ENCODE results near the gene SLC34A3. TPM values are rescaled to one million over a fixed set of nuclear protein-coding genes. Genes with fewer than 3 reads are reported as not detected.

SLC34A3 gene
- total and polyA plus RNA-seq, 2 of the 8 experiments (the other 6 are each of a cell fraction or from before 2014, with no cell fraction given), result 0.08 TPM; not detected in 1

DNA sequence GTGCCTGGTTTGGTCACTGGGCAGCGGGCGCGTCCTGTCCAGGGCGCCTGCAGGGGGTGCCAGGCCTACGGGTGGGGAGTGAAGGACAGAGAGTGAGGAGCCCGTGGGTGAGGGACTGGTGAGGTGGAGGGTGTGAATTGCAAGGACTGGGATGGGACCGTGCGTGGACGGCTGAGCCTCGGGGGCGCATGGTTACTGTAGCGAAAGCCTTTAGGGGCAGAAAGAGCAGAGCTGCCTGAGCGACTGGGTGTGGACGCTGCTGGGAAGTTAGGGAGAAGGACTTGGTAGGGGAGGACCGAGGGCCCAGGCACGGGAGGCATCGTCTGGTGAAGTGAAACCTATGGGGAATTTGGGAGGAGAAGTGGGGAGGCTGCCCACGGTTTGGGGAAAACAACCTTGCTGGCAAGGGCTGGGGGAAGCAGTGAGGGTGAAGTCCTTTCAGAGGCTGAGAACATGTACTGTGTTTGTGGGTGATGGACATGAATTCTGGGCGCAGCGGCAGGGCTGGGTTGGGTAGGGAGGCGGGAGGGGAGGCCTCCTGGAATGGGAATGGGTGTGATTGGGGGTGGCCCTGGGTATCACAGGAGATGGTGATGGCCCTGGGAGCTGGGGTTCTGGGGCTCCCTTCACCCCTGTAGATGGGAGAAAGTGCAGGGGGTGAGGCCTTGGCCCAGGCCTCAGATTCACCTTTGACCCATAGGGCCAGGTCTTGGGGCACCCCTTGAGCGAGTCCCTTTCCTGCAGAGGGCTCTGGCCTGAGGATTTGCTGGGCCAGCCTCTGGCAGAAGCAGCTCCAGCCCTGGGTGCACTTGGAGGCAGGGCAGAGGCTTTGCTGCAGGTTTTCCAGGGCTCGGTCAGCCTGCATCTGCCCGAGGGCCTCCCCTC is 45.1 kb downstream of the SLC34A3 start:
- CTCF ChIA-PET (ENCODE audit: partially characterized antibody), result interaction anchor here (0.7 to 2.7 kb wide), 8 partner anchors 11 to 374 kb away, joined by 3 to 10 read pairs (median 4); partner anchors contain the start of genes NELFB and NRARP

More for the DNA sequence above, 45.1 kb downstream of the SLC34A3 start:
- H3K79me2 ChIP-seq (ENCODE audit: control insufficient read depth in 1 of 2, insufficient read depth in 2 of 2, low read length in 2 of 2), result no peaks in the 10 kb centered on the region
- no peak overlapping the region; the same call in 1 of the 2 replicates for H2BK15ac ChIP-seq (ENCODE audit: low read length)
- no peak overlapping the region for H3K4ac ChIP-seq (replicated peaks; ENCODE audit: insufficient read length, low read depth, low read length)
- peak overlapping the region; percentile 25 for H3K56ac ChIP-seq (replicated peaks; ENCODE audit: insufficient read length, low read depth, low read length)
- peak overlapping the region; percentile 60; the same call in 1 of the 2 replicates for H3K18ac ChIP-seq (ENCODE audit: extremely low read depth, low read length)
- H4K20me1 ChIP-seq (replicated peaks in 1 of 2; ENCODE audit: control insufficient read depth in 1 of 2, insufficient read depth in 2 of 2, low read length in 2 of 2), result peaks cover 4 to 15% of the 10 kb centered on the region in 2 experiments
- H3K27me3 ChIP-seq (replicated peaks in 1 of 4; ENCODE audit: control insufficient read depth in 3 of 4, extremely low read depth in 1 of 4, insufficient read depth in 3 of 4, low read length in 3 of 4), result peaks cover 0 to 27% (median 14%) of the 10 kb centered on the region in 4 experiments; a peak in 5 of 7 replicates
- POLR2A ChIA-PET (ENCODE audit: partially characterized antibody), result interaction anchor here (1.4 to 47.8 kb wide), 6 partner anchors 11 to 178 kb away, joined by 3 to 1462 read pairs (median 8); partner anchors contain the start of genes CYSRT1, NDOR1, NELFB and RNF208
- no peak overlapping the region for H3K9ac ChIP-seq (replicated peaks in 1 of 4; ENCODE audit: extremely low read depth in 1 of 4, low read depth in 3 of 4, low read length in 3 of 4)
- peak overlapping the region; percentile 48; the same call in 1 of the 2 replicates for H2BK20ac ChIP-seq (ENCODE audit: low read length)
- no peak overlapping the region for H4K5ac ChIP-seq (ENCODE audit: insufficient read length, low read depth, low read length)
- peak overlapping the region; percentile 58 to 80; a peak in 2 of 4 replicates for H3K4me2 ChIP-seq (ENCODE audit: insufficient read depth in 1 of 2, low read depth in 2 of 2, low read length in 2 of 2)
- H4K8ac ChIP-seq (ENCODE audit: extremely low read depth, insufficient read depth, low read length), result peak overlapping the region; percentile 94; the same call in 1 of the 2 replicates
- no peak overlapping the region for H3K27ac ChIP-seq (ENCODE audit: low read depth, low read length)
- H3K23me2 ChIP-seq (ENCODE audit: low read depth, low read length), result peaks cover 6% of the 10 kb centered on the region; the same call in 1 of the 2 replicates
- H2BK12ac ChIP-seq (ENCODE audit: low read depth, low read length), result 0 out of 2 replicates have a peak overlapping the region, but pooled peaks have one; percentile 39
- H3K14ac ChIP-seq (ENCODE audit: insufficient read length), result no peak overlapping the region
- DNase-seq (ENCODE audit: low read depth in 1 of 2, low spot score in 2 of 2) (peak in 1 of 2 experiments; percentile 59), FAIRE-seq (no peak)
- H2AFZ ChIP-seq (ENCODE audit: low read length), result no peak overlapping the region
- no peak overlapping the region for H2BK120ac ChIP-seq (replicated peaks; ENCODE audit: low read depth, low read length)
- H3K79me1 ChIP-seq (ENCODE audit: low read depth, low read length), result no peaks in the 10 kb centered on the region
- peak overlapping the region; percentile 91; the same call in 1 of the 2 replicates for H2BK5ac ChIP-seq (ENCODE audit: low read depth, low read length)
- peak overlapping the region; percentile 52 for H4K91ac ChIP-seq (replicated peaks; ENCODE audit: insufficient read length, low read length)
- peaks cover 0 to 28% (median 17%) of the 10 kb centered on the region in 4 experiments; a peak in 6 of 7 replicates for H3K4me1 ChIP-seq (replicated peaks in 1 of 4; ENCODE audit: control insufficient read depth in 3 of 4, insufficient read depth in 4 of 4, low read length in 3 of 4)
- no peak overlapping the region for H3K4me3 ChIP-seq (ENCODE audit: extremely low read depth in 1 of 4, insufficient read depth in 2 of 4, low read depth in 3 of 4, low read length in 4 of 4)
- 88% methylated on average over 24 of the region's 24 CpGs; no CpG with 5 or more reads in 1 of the 2 experiments for WGBS, 2 experiments (ENCODE audit: extremely low coverage in 1 of 2, insufficient coverage in 1 of 2, insufficient read length in 1 of 2, insufficient replicate concordance in 2 of 2, low coverage in 1 of 2, low lambda C conversion rate in 2 of 2, missing lambda C conversion rate in 1 of 2)
- peaks cover 0 to 22% (median 4%) of the 10 kb centered on the region in 4 experiments; a peak in 4 of 8 replicates for H3K36me3 ChIP-seq (ENCODE audit: control insufficient read depth in 2 of 4, insufficient read depth in 4 of 4, low read length in 3 of 4)
- TF ChIP-seq KDM4A (IDR thresholded peaks at IDR 0.05; ENCODE audit: low read depth, low read length, severe bottlenecking) (no peak), RFX5 (IDR thresholded peaks at IDR 0.05; ENCODE audit: borderline replicate concordance, low read depth, low read length) (no peak), SAP30 (IDR thresholded peaks at IDR 0.05; ENCODE audit: insufficient read depth, insufficient replicate concordance, low read length) (no peak), GTF2F1 (IDR thresholded peaks at IDR 0.05; ENCODE audit: borderline replicate concordance, low read depth, low read length) (no peak), BCL11A (IDR thresholded peaks at IDR 0.05; ENCODE audit: low read depth in 2 of 2, low read length in 2 of 2) (no peak), POLR2AphosphoS5 (IDR thresholded peaks at IDR 0.05; ENCODE audit: low read depth, low read length) (0 out of 2 replicates have a peak, but pooled peaks have one; percentile 13)
- no peak overlapping the region for H3K23ac ChIP-seq (ENCODE audit: insufficient read length)
- H2AK5ac ChIP-seq (ENCODE audit: low read depth, low read length), result 0 out of 2 replicates have a peak overlapping the region, but pooled peaks have one; percentile 44
- no peaks in the 10 kb centered on the region; a peak in 1 of 4 replicates for H3K9me3 ChIP-seq (ENCODE audit: insufficient read depth in 2 of 2, low read depth in 1 of 2, low read length in 1 of 2)

All from H1 (cell line).